HG02763 (cell line): ENCODE measurements around the gene TRIM77.
"Not testable (repeated sequence)": the region's sequence is repeated elsewhere in the genome, so short reads cannot be mapped to it uniquely, and the experiment has no call there.

Experiments
- ATAC-seq: cut with Tn5 transposase; IDR thresholded peaks from one replicate; pipeline ENCODE4 v1.9.1; 2021; ENCODE audit warnings: mild to moderate bottlenecking, moderate library complexity; ENCODE audit not compliant: unreplicated experiment

Gene TRIM77

GRCh38 chr11:89709999-89710398 lies at the start of gene TRIM77:
TRIM77 (plus strand) TSS chr11:89710299; CDS start chr11:89710299, 0 bp downstream.
- ATAC-seq = not testable (repeated sequence)

- no peak for ATAC-seq
Observed at GRCh38 chr11:89667001-89667400, 43.1 kb upstream of the TRIM77 start.

- not testable (repeated sequence) for ATAC-seq
Observed at GRCh38 chr11:89668158-89668557, 41.9 kb upstream of the TRIM77 start.

- not testable (repeated sequence) for ATAC-seq
Observed at GRCh38 chr11:89669586-89669985, 40.5 kb upstream of the TRIM77 start.

- ATAC-seq = not testable (repeated sequence)
Observed at GRCh38 chr11:89669993-89670669, 40.0 kb upstream of the TRIM77 start.

- not testable (repeated sequence) for ATAC-seq
Observed at GRCh38 chr11:89672547-89672946, 37.6 kb upstream of the TRIM77 start.

- not testable (repeated sequence) for ATAC-seq
Observed at GRCh38 chr11:89673380-89673779, 36.7 kb upstream of the TRIM77 start.

- ATAC-seq = not testable (repeated sequence)
Observed at GRCh38 chr11:89675383-89675782, 34.7 kb upstream of the TRIM77 start.

- not testable (repeated sequence) for ATAC-seq
Observed at GRCh38 chr11:89675948-89676347, 34.2 kb upstream of the TRIM77 start.

GRCh38 chr11:89707080-89707479 lies 3.0 kb upstream of the TRIM77 start:
- not testable (repeated sequence) for ATAC-seq

GRCh38 chr11:89724866-89725498 lies 14.9 kb downstream of the TRIM77 start:
- not testable (repeated sequence) for ATAC-seq

GRCh38 chr11:89730215-89730614 lies 20.1 kb downstream of the TRIM77 start:
- not testable (repeated sequence) for ATAC-seq

- ATAC-seq = no peak
Observed at GRCh38 chr11:89736566-89736965, 26.5 kb downstream of the TRIM77 start.

GRCh38 chr11:89737116-89737515 lies 27.0 kb downstream of the TRIM77 start:
- no peak for ATAC-seq

GRCh38 chr11:89741406-89741805 lies 31.3 kb downstream of the TRIM77 start:
- not testable (repeated sequence) for ATAC-seq

- ATAC-seq = not testable (repeated sequence)
Observed at GRCh38 chr11:89744158-89744557, 34.1 kb downstream of the TRIM77 start.

- not testable (repeated sequence) for ATAC-seq
Observed at GRCh38 chr11:89750822-89751221, 40.7 kb downstream of the TRIM77 start.
